ENCODE measurements around the gene EIF5B.
"Not testable (repeated sequence)": the region's sequence is repeated elsewhere in the genome, so short reads cannot be mapped to it uniquely, and the experiment has no call there.

EIF5B gene

DNA sequence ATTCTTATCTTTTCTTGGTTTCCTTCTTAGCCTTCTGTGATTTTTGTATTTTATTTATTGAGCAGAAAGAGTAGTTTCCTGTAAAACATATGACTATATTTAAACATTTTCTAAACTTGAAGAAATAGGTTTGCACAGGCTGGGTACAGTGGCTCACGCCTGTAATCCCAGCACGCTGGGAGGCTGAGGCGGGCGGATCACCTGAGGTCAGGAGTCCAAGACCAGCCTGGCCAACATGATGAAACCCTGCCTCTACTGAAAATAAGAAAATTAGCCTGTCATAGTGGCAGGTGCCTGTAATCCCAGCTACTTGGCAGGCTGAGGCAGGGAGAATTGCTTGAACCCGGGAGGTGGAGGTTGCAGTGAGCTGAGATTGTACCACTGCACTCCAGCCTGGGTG is 31.7 kb downstream of the EIF5B start:
- not testable (repeated sequence) for DNase-seq

DNA sequence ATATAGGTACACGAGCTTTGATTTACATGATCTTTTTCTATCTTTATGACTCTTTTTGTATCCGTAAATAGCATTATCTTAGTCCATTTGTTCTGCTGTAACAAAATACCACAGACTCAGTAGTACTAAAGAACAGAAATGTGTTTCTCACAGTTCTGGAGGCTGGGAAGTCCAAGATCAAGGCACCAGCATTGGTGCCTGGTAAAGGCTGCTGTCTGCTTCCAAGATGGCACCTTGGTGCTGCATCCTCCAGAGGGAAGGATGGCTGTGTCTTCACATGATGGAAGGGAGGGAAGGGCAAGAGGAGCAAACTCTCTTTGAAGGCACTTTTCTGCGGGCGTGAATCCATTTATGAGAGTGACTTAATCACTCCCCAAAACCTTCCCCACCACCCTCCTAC is 36.0 kb downstream of the EIF5B start:
- no peak for DNase-seq

DNA sequence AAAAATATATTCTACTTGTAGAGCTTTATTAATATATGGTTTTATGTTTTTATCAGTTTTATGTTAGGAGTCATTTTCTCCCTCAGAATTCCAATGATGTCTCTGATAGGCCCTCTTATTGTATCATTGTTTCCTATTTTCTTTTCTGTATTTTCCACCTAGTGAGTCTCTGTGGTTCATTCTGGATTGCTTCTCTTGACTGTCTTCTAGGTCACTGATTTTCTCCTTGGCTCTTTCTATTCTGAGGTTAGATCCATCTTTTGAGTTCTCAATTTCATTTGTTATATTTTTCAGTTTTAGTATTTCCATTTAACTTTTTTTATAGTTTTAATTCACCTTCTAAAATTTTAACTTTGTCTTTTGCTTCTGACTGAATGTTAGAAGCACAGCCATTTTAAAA is 37.6 kb downstream of the EIF5B start:
- no peak for DNase-seq

DNA sequence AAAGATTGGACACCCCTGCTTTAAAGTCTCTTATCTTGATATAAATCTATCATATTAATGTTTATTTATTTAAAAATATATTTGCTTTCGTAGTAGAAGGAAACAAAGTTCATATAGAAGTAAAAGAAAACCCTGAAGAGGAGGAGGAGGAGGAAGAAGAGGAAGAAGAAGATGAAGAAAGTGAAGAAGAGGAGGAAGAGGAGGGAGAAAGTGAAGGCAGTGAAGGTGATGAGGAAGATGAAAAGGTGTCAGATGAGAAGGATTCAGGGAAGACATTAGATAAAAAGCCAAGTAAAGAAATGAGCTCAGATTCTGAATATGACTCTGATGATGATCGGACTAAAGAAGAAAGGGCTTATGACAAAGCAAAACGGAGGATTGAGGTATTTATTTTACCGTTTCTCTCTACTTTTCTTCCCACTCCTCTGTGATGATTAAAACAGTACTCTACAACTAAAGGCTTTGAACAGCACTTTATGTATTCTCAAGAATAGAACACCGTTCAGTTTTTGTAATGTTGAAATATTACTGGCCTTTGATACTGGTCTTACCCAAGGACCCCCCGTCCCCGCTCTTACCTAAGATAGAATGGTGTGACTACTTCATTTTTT is 39.2 kb downstream of the EIF5B start:
- no peak for DNase-seq

DNA sequence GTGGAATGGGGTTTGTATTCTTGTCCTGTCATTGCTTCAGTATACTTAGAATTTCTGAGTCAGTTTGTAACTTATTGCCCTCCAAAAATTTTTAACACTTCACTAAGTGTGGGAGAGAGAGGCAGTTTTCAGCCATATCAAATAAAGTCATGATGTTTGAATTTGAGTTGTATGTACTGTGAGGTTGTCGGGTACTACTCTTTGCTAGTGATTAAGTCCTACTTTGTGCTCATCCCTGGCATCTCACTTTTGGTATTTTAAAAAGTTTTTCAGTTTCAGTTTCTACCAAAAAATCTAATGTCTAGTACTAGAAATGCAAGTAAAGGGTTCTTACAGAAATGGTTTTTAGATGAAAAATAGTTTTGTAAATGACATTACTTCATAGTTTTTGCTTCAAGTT is 40.7 kb downstream of the EIF5B start:
- DNase-seq: no peak

DNA sequence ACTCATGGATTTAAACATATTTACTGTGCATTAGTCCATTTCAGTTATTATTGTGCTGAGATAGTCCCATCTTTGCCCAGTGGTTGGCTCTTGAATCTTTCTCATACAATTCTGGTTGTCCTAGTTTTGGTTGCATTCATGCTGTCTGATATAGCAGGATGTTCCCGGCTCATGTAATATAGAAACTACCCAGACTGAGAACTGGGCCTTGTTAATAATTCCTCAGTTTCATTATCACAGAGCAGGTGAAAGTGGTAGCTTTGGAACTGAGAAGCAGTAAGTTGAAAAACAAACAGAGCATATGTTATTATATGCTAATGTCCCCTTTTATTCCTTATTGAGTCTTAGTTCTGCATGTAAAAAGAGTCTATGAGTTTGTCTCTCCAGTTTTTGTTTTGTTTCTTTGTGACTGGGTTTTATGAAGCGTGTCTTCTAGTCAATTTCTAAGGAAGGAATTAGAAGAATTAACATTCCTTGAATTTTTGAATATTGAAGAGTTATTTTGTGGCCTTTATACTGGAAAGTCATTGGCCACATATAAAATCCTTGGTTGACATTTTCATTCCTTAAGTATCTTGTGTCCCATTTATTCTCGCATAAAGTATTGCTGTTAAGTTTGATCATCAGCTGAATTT is 43.3 kb downstream of the EIF5B start:
- DNase-seq: no peak

DNA sequence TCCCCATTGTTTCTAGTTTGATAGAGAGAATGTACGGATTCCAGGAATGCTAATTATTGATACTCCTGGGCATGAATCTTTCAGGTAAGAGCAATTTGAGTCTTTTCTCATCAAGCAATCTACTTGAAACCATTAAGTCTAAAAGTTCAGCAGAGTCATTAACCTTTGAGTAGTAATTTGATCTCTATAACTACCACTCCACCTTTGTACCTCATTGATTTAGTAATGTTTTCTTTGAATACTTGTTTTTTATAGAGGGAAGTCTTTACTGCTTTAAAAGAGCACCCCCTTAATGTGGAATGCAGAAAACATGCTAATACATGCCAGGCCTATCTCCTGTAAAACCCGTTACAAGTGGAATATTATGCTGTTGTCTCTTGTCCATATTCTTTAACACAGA is 45.0 kb downstream of the EIF5B start:
- no peak for DNase-seq

DNA sequence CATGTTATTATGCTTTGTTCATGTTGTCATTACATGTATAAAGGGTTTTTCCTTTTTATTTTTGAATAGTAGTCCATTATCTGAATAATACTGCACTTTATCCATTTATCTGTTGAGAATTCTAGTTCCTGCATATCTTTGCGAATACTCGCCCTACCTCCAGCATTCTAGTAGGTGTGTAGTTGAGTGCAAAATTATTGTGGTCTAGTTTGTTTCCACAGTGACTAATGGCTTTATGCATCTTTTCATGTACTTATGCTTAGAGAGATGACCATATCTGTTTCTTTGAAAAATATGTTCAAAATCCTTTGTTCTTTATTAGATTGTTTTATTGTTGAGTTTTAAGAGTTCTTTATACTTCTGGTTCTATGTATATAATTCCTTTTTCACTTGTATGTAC is 48.8 kb downstream of the EIF5B start:
- no peak for DNase-seq

DNA sequence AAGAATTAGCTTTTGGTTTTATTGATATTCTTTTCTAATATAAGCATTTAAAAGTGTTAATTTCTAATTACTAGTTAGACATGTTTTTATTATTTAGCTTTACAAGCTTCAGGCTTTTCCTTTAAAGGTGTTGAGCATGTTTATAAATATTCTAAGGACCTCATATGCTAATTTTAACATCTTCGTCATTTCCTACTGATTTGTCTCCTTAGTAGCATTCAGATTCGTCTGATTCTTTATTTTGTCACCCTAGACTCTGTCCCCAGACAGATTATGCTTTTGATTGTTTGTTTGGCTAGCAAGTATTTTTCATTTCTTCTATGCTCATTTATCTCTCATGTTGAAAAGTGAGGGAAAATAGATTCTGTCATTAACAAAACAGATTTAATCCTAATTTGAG is 51.7 kb downstream of the EIF5B start:
- no peak for DNase-seq

DNA sequence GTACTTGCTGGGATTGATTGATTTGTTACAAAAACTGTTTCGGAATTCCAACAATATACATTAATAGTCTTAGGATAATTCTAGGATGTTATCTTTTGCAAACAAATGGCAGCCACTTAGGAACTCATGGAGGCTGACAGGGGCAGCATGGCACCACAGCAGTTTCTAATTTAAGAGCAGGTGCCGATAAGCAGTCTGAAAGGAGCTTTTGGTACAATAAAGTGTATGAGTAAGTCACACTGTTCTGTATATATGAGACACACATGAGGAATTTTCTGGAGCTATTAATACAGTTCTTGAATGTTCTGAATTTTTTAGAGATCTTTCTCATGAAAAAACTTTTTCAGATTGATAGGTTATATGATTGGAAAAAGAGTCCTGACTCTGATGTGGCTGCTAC is 52.2 kb downstream of the EIF5B start:
- DNase-seq: no peak

DNA sequence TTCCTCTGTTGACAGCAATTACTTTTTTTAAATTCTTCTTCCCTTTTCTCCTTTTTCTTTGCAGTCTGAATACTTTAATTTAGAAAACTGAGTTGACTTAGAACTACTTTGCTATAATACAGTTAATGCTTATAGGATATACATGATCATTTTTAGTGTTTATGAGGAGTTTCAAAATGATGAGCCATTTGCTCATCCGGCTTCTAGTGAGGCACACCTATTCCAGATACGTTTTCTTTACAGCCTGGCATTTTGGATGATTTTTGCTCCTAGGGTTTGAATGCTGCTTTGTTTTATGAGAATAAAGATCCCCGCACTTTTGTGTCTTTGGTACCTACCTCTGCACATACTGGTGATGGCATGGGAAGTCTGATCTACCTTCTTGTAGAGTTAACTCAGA is 52.8 kb downstream of the EIF5B start:
- no peak for DNase-seq

DNA sequence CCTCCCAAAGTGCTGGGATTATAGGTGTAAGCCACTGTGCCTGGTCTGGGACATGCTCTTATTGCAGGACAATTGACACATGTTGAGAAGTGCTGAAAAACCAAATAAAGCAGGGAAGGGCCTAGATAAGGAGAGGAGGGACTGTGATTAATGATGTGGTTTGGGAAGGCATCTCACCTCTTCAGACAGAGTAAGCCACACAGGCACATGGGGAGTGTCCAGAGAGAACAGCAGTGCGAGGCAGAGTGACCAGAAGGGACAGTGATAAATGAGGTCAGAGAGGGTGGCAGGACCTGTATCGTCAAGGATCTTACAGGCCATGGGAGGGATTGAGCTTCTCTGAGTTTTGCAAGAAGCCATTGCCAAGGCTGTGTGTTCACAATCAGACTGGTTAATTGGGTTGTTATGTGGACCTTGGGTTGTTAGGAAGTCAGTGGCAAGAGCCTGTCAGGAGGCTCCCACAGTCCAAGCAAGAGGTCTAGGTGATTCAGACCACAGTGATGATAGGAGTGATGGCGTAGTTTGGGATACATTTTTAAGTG is 58.5 kb downstream of the EIF5B start:
- DNase-seq: no peak

DNA sequence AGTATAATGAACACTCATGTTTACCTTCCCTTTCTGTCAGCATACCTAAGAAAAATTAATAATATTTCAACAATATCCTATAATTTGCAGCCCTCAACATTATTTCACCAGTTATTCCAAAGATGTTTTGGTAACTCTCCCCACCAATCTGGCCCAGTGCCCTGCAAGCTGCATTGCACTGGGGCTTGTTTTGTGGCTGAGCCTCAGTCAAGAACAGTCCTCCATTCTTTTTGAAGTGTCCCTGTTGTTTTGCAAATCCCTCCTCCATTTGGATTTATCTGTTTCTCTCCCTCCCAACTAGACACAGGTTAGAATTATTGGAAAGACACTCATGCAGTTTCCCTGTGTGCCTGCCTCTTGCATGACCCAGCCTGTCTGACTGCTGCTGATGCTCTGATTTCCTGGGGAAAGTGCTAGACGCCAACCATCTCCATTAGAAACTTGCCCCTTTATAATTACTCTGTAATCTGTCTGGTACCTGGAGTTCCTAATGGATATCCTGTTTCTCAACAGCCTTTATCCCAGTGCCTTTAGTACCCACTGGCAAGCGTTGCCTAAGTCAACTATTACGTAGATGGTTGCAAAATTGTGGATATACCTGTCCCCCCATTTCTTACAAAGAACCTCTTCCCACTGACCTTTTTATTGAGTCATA is 60.2 kb downstream of the EIF5B start:
- no peak for DNase-seq

DNA sequence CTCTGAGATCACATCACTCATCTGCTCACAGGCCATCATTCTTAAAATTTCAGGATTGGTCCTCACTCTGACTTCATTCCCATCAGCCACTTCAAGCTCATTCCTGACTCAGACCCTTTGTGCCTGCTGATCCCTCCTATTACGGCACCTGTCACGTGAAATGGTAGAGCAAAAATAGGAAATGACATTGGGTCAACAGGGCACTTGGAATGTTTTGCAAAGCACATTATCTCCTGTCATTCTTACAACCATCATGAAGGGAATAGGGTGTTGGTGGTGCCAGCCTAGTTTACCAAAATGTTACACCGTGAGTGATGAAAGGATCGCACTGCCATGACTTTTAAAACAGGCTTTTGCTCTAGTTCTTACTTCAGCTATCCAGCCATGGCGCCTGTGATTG is 61.1 kb downstream of the EIF5B start:
- no peak for DNase-seq

DNA sequence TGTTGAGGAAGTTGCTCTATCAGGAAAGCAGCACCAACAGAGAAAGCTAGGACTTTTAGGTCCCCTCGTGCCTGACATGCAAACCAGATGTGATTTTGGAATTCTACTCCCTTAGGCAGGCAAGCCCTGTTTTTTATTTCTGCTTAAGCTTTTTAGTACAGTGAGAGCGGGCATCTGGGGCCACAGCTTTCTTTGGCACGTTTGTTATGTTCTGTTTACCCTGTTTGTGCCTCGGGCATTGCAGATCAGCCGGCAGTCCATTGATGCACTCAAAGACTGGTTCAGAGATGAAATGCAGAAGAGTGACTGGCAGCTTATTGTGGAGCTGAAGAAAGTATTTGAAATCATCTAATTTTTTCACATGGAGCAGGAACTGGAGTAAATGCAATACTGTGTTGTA is 61.9 kb downstream of the EIF5B start:
- DNase-seq: no peak

DNA sequence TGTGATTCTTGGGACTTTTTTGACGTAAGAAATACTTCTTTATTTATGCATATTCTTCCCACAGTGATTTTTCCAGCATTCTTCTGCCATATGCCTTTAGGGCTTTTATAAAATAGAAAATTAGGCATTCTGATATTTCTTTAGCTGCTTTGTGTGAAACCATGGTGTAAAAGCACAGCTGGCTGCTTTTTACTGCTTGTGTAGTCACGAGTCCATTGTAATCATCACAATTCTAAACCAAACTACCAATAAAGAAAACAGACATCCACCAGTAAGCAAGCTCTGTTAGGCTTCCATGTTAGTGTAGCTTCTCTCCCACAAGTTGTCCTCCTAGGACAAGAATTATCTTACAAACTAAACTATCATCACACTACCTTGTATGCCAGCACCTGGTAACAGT is 62.6 kb downstream of the EIF5B start:
- DNase-seq: no peak

DNA sequence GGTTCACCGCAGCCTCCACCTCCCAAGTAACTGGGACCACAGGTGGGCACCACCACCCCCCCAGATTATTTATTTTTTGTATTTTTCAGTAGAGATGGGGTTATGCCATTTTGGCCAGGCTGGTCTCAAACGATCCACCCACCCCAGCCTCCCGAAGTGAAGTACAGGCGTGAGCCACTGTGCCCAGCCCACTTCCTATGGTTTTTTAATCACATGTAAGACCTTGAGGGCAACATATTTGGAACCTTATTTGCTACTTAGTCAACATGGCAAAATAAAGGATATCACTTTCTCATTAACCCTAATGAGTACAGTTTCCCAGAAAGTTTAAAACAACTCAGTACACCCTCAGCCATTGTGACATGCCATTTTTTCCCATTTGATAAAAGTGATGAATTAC is 64.7 kb downstream of the EIF5B start:
- no peak for DNase-seq

DNA sequence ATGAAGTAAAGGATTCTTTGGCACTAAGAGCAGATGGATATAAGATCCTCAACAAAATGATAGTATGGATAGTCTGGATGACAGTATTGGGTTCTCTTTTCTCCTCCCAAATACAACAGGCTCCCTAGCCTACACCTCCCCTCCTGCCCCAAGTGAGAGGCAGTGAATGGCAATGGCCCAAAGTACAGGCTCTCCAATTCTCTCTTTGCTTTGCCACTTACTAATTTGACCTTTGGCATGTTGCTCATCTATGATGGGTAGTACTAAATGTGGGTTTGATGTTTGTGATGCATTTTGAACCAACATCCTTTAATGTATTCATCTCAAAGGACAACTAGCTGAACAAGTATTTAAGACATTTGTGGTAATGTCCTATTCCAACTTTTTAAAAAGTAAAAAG is 65.9 kb downstream of the EIF5B start:
- DNase-seq: no peak

DNA sequence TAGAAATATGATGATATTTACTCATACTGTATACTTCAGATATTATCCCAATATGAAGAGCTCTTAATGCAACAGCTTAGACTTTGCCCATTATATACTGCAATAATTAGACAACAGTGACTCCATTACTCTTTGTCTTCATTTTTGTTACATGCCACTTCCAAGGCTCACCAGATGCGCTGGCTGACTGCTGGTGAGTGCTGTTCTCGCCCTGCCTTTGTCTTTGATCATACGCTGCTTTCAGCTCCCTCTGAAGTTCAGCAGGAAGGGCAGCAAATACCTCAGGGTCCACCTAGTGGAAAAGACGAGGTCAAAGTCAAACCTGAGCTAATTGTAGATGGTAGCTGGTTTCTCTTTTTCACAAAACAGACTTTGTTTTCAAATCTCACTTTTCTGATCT is 66.3 kb downstream of the EIF5B start:
- DNase-seq: no peak

DNA sequence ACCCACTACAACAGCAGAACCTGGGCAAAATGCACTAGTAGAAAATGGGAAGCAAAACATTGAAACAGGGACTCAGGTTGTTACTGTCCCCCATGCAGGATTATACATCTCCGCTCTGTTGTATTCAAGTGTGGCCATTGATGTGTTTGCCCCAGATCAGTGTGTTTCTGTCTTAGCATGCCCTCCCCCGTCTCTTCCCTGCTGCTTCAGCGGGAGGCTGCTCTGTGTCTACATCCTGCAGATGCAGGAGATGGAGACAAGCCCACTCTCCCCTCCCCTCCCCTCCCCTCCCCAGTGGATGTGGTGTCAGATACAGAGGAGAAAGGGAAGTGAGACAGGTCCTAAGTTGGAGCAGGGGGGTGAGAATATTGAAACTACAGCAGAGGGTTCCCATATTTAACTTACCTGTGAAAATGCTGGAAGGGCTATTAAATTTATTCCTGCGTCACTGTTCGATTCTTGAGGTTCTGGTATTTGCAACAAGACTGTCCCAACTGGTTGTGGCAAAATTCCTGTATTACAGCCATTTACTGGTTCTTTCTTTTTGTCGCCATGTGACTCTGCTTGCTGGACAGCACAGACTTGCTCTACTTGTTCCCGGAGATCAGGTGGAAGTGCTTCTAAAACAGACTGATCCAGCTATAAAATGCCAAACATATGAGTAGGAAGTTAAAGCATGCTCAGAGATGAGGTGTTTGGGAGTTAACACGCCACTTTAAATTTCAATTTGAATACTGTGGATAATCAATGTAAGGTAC is 67.0 kb downstream of the EIF5B start:
- DNase-seq: no peak

DNA sequence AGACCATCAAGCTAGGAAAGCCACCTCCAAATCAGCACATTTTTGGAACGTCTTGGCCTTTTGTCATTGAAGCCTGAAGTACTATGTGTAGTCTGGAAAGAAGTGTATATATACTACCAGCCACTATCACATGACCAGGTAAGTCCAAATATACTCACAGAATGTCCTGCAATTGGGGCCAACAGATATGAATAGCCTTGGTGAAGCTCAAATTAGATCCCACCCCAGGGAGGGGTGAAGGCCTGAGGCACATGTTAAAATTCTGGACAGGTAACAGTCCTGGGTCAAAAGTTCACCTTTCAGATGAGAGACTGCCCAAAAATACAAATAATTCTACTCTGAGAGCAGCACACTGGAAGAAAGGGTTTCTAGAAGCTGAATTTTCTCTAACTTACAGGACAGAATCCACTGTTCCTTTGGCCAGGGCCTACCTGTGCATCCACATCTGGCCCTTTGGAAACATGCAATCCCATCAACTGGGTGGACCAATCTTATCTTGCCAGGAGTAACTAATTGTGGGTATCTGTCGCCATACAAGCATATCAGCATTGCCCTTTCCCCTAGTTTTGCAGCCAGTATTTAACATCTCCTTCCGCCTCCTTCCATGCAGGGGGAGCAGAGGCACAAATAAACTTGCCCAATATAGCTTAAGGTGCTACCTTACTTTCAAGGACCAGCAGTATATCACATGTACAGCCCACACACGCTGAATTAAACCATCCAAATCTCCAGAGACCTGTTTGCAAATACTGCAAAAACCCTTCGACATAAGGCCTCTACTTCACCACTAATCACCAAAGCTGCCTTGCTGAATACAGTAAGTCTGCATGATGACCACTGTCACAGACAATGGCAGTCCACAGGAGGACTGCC is 67.8 kb downstream of the EIF5B start:
- no peak for DNase-seq

DNA sequence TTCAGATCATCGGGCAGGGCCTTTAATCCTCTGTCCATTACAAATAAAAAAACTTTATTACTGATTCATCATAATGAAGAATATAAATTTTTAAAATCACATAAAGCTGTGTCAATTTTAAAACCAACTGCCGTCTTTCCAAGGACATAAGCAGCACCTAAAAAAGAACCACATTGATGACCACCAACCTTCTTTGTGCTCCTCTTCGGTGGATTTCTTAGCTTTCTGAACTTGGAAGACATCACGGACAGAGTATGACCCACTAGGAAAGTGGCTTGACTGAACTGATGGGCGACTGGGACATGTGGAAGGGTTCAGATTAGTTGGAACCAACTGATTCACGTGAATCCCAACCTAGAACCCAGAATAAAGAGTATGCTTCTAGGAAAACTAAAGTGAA is 68.9 kb downstream of the EIF5B start:
- no peak for DNase-seq

DNA sequence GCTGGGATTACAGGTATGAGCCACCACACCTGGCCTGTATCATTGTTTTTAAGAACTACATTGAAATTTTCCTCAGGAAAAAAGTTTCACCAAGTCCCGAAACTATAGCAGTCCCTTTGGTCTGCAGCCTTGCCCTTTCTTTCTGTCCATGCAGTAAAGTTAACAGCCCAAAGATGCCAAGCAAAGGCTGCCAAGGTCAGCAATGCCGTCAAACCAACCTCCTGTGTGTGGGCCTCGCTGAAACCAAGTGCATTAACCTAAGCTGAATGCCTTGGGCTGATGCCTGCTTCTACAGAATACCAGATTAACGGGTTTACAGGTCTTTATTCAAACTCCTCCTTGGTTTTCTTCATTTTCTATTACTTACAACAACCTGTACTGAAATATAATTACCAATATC is 73.1 kb downstream of the EIF5B start:
- DNase-seq: no peak
